Muscle layer of duodenum (tissue), 2 donors: ENCODE results near the gene FRMD1.

Experiments
- H3K27ac ChIP-seq: one replicate; pipeline ENCODE4 v1.7.0; 2013; ENCODE audit warnings: mild to moderate bottlenecking, low read length
- H3K27me3 ChIP-seq: one replicate; pipeline ENCODE4 v1.7.0; 2013; ENCODE audit warnings: low read depth, mild to moderate bottlenecking, control low read depth, low read length
- H3K36me3 ChIP-seq, 2 donors: one replicate each; pipeline ENCODE4 v1.7.0; 2013; ENCODE audit warnings: low read length in 2 of 2, control low read depth in 1 of 2, mild to moderate bottlenecking in 1 of 2; ENCODE audit not compliant: insufficient read depth in 2 of 2, control insufficient read depth in 1 of 2
- H3K4me1 ChIP-seq, 2 donors: one replicate each; pipeline ENCODE4 v1.7.0; 2013; ENCODE audit warnings: low read length in 2 of 2, mild to moderate bottlenecking in 2 of 2, control low read depth in 1 of 2, moderate library complexity in 1 of 2; ENCODE audit not compliant: insufficient read depth in 2 of 2, control insufficient read depth in 1 of 2
- H3K4me3 ChIP-seq, 2 donors: one replicate each; pipeline ENCODE4 v1.7.0; 2013; ENCODE audit warnings: low read length in 2 of 2, low read depth in 1 of 2, mild to moderate bottlenecking in 1 of 2
- H3K9me3 ChIP-seq, 2 donors: one replicate each; pipeline ENCODE4 v1.7.0; 2013; ENCODE audit warnings: low read length in 2 of 2, control low read depth in 1 of 2, mild to moderate bottlenecking in 1 of 2; ENCODE audit not compliant: control insufficient read depth in 1 of 2
- donor health status: healthy.

The FRMD1 gene

GRCh38 chr6:168056892-168057527 lies 22.0 kb downstream of the FRMD1 start:
- Histone ChIP-seq H3K27me3 (no peaks in the 10 kb centered on the region), H3K27ac (no peak overlapping the region), H3K36me3 (no peaks in the 10 kb centered on the region), H3K9me3 (no peaks in the 10 kb centered on the region), H3K4me1 (peaks cover 0 to 6% of the 10 kb centered on the region in 2 donors), H3K4me3 (no peak overlapping the region)

GRCh38 chr6:168055696-168056489 lies 23.1 kb downstream of the FRMD1 start:
- Histone ChIP-seq H3K36me3 (no peaks in the 10 kb centered on the region), H3K27me3 (no peaks in the 10 kb centered on the region), H3K9me3 (no peaks in the 10 kb centered on the region), H3K27ac (no peak overlapping the region), H3K4me3 (no peak overlapping the region), H3K4me1 (peaks cover 0 to 6% of the 10 kb centered on the region in 2 donors)

DNA sequence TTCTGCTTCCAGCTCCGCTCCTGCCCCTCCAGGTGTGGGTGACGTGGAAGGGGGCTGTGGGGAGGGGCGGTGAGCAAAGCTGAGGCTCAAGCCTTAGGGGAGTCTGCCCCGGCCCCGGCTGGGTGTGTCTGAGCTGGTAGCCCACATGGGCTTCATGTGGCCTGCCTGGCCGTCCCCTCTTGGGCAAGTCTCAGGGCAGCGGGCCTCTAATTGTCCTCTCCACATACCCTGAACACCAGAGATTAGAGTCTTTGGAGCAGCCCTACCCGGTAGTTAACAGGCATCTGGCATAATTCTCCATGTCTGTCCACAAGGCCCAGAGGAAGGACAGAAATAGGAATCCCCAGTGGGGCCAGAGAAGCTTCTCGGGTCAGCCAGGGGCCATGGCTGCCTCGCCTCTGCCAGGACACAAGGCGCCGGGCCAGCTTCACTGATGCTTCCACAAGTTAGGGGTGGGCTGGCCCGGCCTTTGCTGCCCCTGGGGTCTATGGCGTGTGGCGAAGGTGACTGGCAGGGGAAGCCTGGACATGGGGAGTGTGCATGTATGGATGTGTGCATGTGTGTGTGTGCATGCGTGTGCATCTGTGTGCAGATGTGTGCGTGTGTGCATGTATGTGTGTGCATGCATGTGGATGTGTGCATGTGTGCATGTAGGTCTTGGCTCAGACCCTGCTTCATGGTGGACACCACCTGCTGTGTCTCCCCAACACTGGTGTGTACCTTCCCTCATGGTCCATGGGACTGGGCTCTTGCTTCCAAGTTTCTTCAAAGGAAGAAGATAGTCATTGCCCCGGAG lies 24.0 kb downstream of the FRMD1 start:
- Histone ChIP-seq H3K27me3 (no peaks in the 10 kb centered on the region), H3K4me3 (no peak overlapping the region), H3K27ac (no peak overlapping the region), H3K36me3 (no peaks in the 10 kb centered on the region), H3K4me1 (no peaks in the 10 kb centered on the region), H3K9me3 (no peaks in the 10 kb centered on the region)

DNA sequence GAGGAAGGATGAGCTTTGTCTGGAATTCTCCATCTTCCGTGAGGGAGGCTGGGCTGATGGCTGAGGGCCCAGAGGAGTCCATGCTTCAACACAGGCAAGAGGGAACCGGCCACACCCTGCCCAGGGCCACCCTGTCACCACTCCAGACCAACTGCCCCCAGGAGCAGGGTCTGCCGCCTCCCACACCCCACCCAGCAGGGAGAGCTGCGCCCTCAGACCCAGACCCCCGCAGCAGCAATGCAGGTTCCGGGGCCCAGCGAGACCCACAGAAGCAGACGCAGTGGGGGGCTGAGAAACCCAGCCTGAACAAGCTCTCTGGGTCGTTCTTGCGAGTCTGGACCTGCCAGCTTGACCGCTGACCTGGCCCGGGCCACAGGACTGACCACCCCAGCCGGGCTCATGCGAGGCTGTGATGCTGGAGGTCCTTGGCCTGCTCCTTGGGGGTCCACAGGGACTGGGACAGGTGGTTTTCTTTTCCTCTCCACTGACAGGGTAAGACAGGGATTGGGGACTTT lies 25.0 kb downstream of the FRMD1 start:
- H3K27ac ChIP-seq = no peak overlapping the region
- H3K27me3 ChIP-seq = no peaks in the 10 kb centered on the region
- H3K4me3 ChIP-seq = no peak overlapping the region
- H3K36me3 ChIP-seq = no peaks in the 10 kb centered on the region
- no peaks in the 10 kb centered on the region for H3K9me3 ChIP-seq
- no peaks in the 10 kb centered on the region for H3K4me1 ChIP-seq

GRCh38 chr6:168053086-168053956 lies 25.7 kb downstream of the FRMD1 start:
- Histone ChIP-seq H3K4me1 (no peaks in the 10 kb centered on the region), H3K27ac (no peak overlapping the region), H3K4me3 (no peak overlapping the region), H3K9me3 (no peaks in the 10 kb centered on the region), H3K27me3 (no peaks in the 10 kb centered on the region), H3K36me3 (no peaks in the 10 kb centered on the region)

DNA sequence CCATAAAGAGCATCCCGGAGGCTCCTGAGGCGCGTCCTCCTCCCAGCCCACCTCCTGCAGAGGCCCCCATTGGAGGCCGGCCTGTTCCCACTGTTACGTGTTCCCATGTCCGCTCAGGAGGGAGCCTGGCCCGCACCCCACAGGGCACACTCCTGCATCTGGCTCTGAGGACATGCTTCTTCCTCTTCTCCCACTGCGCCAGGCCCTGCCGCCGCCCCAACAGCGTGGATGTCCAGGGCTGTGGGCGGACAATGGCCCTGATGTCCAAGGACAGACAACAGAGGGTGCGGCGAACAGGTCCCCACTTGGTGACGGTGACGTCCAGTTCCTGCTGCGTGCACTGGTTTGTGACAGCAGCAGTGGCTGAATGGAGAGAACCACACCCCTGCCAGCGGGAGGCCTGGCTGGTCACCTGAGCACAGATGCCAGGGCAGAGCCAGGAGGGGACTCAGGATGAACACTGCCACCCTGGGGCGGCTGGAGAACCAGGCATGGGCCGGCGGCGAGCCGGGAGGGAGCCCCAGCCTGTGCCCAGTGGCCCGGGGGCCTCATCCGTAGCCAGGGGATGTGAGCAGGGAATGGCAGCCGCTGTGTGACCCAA lies 26.6 kb downstream of the FRMD1 start:
- Histone ChIP-seq H3K4me3 (no peak overlapping the region), H3K9me3 (no peaks in the 10 kb centered on the region), H3K36me3 (no peaks in the 10 kb centered on the region), H3K4me1 (no peaks in the 10 kb centered on the region), H3K27me3 (no peaks in the 10 kb centered on the region), H3K27ac (no peak overlapping the region)

DNA sequence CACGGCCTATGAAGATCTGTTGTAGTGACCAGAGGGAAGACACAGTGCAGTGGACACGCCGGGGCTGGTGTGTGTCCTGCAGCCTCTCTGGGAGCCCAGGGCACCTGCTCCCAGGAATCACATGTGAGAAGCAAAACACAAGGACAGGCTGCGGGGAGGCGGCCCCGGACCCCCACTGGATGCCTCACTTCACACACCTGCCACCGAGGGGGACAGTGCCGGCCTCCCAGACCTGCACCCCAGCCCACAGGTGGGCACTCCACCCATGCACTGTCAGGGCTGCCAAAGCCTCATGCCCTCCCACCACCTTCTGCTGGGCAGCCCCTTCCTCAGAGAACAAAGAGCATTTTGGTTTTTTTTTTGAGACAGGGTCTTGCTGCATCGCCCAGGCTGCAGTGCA lies 27.4 kb downstream of the FRMD1 start:
- Histone ChIP-seq H3K27ac (no peak overlapping the region), H3K36me3 (no peaks in the 10 kb centered on the region), H3K9me3 (no peaks in the 10 kb centered on the region), H3K4me1 (no peaks in the 10 kb centered on the region), H3K27me3 (no peaks in the 10 kb centered on the region), H3K4me3 (no peak overlapping the region)

DNA sequence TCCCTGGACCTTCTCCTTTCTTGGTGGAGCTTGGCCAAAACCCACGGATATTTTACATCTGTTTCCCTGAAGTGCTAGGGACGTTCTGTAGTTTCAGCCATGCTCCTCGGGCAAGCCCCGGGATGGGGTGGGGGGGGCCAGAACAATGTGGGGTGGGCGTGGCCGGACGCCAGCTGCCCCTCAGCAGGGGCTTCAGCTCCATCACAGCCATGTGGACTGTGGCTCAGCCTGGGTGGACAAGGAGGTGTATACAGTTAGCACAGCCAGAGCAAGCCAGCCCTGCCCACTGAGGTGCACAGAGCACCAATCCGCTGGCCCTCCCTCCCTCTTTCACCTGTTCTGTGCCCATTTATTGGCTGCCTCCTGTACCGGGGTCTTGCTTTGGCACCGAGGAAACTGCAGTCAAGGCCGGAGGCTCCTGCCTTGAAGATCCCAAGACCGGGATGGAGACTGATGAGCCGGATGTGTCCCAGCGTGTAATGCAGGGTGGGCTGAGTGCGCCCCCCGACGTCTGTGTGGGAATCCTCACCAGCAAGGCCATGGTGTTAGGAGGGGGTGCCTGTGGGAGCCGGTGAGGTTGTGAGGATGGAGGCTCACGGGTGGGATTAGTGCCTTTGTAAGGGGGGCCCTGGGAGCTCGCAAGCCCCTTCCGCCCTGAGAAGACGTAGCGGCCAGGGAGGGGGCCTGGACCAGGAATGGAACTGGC lies 28.0 kb downstream of the FRMD1 start:
- no peaks in the 10 kb centered on the region for H3K36me3 ChIP-seq
- H3K27me3 ChIP-seq = no peaks in the 10 kb centered on the region
- H3K9me3 ChIP-seq = no peaks in the 10 kb centered on the region
- no peaks in the 10 kb centered on the region for H3K4me1 ChIP-seq
- H3K4me3 ChIP-seq = no peak overlapping the region
- no peak overlapping the region for H3K27ac ChIP-seq

- Histone ChIP-seq H3K4me1 (no peaks in the 10 kb centered on the region), H3K27ac (no peak overlapping the region), H3K4me3 (no peak overlapping the region), H3K9me3 (no peaks in the 10 kb centered on the region), H3K36me3 (no peaks in the 10 kb centered on the region), H3K27me3 (no peaks in the 10 kb centered on the region)
These were observed 28.7 kb downstream of the FRMD1 start for GRCh38 chr6:168050225-168050880.
